ENCODE data around the gene CPA2.
"Not testable (repeated sequence)": the region's sequence is repeated elsewhere in the genome, so short reads cannot be mapped to it uniquely, and the experiment has no call there.

The CPA2 gene

DNA sequence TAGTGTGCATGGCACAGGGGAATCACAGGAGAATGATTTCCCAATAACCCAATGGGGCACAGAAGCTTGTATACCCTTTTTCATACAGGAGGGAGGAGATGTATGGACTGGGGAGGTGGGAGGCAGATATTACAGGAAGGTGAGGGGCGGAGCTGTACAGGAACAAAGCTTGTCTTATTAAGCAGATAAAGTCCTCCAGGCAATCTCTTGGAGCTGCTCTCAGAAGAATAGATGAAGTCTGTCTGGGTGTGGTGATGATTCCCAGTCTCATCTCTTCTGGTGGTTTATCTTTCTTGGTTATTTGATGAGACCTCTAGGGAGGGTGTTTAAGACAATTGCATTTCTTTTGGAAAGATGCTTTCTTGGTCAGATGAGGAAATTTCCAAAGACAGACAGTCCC is 52.9 kb downstream of the CPA2 start:
- no peak for DNase-seq

GRCh38 chr7:130321542-130322229 is 55.0 kb downstream of the CPA2 start:
- not testable (repeated sequence) for DNase-seq

DNA sequence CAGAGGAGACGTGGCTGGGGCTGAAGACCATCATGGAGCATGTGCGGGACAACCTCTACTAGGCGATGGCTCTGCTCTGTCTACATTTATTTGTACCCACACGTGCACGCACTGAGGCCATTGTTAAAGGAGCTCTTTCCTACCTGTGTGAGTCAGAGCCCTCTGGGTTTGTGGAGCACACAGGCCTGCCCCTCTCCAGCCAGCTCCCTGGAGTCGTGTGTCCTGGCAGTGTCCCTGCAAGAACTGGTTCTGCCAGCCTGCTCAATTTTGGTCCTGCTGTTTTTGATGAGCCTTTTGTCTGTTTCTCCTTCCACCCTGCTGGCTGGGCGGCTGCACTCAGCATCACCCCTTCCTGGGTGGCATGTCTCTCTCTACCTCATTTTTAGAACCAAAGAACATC is 56.0 kb downstream of the CPA2 start:
- peak; percentile 42 for DNase-seq

DNA sequence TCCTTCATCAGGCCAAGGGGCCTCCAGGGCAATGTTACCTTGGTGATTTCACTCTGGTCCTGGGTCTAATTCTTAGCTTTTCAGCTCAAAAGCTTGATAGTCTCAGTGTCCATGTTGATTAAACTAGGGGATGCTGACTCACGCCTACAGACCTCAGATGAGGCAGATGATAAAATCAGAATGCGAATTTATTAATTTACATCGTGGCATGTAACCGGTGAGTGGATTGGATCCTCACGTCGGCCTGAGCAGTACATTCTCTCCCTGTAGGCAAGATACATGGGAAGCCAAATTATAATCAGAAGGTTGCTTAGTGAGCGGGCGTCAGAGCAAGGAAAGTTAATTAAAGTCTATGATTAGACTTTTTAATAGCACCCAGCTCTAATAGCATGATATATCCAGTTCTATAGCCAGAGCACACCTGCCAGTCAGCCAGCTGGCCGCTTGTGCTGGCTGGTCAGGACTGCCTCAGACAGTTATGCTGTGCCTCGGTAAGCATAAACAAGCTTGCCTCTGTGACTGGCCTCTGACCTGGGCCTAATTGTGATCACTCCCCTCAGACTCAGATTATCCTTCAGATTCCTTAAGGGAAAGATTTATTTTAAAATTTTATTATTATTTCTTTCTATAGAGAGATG is 57.8 kb downstream of the CPA2 start:
- DNase-seq, result no peak

DNA sequence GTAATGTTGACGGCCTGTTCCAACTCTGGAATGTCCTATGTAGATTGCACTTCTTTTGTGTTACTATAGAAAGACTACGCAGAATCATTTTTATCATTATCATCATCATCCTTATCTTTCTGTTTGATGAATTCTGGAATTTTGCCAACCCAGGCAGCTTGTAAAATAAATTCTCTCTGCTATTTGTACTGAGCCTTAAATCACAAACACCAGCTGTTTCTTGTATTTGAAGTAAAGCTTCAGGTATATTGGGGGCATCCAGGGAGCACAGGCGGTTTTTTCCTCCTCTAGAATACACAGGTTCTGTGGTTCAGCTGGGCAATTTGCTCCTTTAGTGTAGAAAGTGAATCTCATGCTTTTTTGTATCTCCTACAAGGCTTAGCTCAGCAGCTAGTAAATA is 63.0 kb downstream of the CPA2 start:
- DNase-seq, result no peak

DNA sequence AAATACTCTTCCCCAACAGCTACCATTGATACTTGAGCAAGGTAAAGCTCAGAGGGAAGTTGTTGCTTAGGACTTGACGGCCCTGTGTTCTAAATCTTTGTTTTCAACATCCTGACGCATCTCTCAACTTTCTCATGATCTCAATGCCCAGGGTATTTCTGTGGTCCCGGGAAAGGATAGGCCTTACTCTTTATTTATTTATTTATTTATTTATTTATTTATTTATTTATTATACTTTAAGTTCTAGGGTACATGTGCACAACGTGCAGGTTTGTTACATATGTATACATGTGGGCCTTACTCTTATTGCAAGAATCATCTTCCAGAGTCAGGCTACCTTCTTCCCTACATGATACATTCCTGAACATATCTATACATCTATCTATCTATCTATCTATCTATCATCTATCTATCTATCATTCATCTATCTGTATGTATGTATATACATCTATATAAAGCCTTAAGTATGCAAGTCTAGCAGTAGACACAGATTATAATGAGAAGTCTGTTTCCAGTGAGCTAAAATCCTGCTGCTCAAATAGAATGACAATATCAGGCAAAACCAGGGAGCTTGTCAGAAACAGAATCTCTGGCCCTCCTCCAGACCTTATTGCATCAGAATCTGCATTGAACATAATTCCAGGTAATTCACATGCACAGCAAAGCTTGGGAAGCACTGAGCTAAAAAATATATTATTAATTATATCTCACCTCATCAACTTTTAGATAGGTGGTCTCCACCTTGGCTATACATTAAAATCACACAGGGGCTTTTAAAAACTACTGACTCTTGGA is 65.8 kb downstream of the CPA2 start:
- no peak for DNase-seq

DNA sequence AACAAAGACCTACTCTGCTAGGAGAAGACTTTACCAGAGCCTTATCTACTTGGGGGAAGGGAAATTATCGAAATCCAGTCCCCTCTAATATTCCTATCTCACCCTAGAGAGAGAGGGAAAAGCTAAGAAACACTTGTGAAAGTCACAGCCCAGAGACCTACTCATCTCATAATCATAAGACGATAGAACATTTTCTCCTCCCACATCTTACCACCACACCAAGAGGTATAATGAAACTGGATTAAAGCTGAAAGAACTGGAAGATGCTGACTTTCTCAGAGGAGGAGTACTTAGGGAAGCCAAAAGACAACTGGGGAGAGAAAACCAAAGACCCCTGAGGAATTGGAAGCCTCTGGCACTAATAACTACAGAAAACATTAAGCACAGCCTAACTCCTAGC is 67.2 kb downstream of the CPA2 start:
- no peak for DNase-seq

DNA sequence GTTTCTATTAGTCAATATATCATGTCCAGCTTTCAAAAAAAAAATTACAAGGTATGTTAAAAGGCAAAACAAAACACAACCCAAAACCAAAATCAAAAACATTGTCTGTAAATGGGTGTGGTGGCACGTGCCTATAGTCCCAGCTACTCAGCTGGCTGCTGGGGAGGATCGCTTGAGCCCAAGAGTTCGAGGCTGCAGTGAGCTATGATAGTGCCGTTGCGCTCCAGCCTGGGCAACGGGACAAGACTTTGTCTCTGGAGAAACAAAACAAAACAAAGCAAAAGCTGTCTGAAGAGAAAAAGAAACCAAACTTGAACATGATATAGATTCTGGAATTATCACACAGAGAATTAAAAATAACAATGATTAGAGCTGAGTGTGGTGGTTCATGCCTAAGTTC is 67.6 kb downstream of the CPA2 start:
- no peak for DNase-seq

DNA sequence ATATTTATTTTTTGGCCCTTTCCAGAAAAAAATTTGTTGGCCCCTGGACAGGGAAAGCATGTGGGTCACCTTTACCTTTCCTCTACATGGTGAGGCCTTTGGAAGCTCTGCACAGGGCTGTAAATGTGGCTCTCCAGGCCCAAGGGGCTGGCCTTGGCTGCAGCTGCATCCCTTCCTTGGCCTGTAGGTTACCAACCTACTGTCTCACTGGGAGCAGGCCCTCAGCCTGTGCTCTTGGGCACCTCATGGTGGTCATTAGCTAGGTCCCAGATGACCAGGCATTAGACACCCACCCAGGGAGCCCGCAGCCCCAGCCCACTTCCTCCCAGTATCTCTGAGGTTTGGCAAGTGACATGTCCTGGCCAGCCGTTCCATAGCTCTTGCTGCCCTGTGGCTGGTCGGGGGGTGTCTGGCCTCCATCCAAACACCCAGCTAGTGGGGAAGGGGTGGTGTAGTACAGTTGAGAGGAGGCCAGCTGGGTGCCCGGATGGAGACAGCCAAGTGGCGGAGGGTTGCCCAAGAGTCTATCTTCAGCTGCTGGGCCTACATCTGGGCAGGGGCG is 70.8 kb downstream of the CPA2 start:
- DNase-seq, result no peak

DNA sequence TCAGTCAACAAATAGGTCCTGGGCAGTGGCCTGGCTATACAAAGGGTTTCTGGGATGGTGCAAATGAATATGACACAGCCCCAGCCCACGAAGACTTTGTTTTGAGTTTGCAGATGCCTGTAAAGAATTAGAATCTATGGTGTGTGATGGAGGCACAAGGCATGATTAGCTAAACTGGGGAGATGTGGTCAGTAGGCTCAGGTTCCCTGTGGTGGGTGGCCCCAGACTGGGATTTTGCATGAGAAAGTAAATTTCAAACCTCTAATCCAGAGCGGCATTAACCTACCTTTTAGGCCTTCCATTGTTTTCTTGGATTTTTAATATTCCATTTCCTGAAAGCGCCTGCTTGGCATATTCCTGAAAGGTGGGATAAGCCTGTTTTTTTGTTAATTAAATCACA is 71.6 kb downstream of the CPA2 start:
- no peak for DNase-seq
